ENCODE results near the gene PRKN.

The PRKN gene

DNA sequence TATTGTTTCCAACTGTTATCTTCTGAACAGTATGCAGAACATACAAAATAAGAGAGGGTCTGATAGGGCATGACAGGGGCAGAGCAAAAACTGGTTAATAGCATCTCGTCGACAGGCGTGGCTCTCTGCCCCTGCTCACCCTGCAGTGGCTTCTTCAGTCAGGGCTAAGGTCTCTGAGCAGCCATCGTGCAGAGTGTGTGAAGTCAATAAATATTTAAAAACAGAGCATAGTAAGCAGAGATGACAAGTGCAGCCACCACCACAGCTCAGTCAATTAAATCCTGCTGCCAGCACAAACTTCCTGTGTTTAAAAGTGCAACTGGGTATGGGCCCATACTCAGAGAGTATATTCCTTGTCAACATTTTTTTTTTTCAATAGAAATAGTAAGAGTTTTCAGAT is 1080.3 kb downstream of the PRKN start:
- no peaks in the 10 kb centered on the region; the same call in 1 of the 2 replicates for H3F3A ChIP-seq (ENCODE audit: insufficient read depth, low read length)
- no peaks in the 10 kb centered on the region for H3K9me3 ChIP-seq (replicated peaks; ENCODE audit: insufficient read depth, low read length)
- no peak overlapping the region for H3K9ac ChIP-seq (ENCODE audit: low read length)
- no peak overlapping the region for H3K4me3 ChIP-seq (ENCODE audit: low read length)
- H3K4me1 ChIP-seq (ENCODE audit: low read length): peaks cover 3% of the 10 kb centered on the region
- H2AFZ ChIP-seq (ENCODE audit: low read length): no peak overlapping the region
- TF ChIP-seq EZH2 (optimal IDR thresholded peaks at IDR 0.05; ENCODE audit: low read depth, low read length) (no peak), CTCF (IDR thresholded peaks at IDR 0.05; ENCODE audit: low read length) (no peak), EZH2phosphoT487 (IDR thresholded peaks at IDR 0.05; ENCODE audit: low read length) (no peak)
- DNase-seq: no peak
- H4K20me1 ChIP-seq (ENCODE audit: insufficient read depth, low read length): no peaks in the 10 kb centered on the region
- no peak overlapping the region for H3K27ac ChIP-seq (ENCODE audit: low read length)
- no peaks in the 10 kb centered on the region for H3K79me2 ChIP-seq (ENCODE audit: low read length)
- no peaks in the 10 kb centered on the region for H3K36me3 ChIP-seq (replicated peaks; ENCODE audit: insufficient read depth, low read length)
- H3K9me2 ChIP-seq (replicated peaks; ENCODE audit: insufficient read depth, low read length): no peaks in the 10 kb centered on the region
- H3K4me2 ChIP-seq (ENCODE audit: low read depth, low read length): no peak overlapping the region
- H3K27me3 ChIP-seq (replicated peaks; ENCODE audit: insufficient read depth, low read length): no peaks in the 10 kb centered on the region

GRCh38 chr6:161644521-161644920 is 1083.0 kb downstream of the PRKN start:
- no peak overlapping the region for H3K9ac ChIP-seq (ENCODE audit: low read length)
- peaks cover 5% of the 10 kb centered on the region for H3K4me1 ChIP-seq (ENCODE audit: low read length)
- H3K4me3 ChIP-seq (ENCODE audit: low read length): no peak overlapping the region
- no peak overlapping the region for H3K27ac ChIP-seq (ENCODE audit: low read length)
- no peaks in the 10 kb centered on the region for H4K20me1 ChIP-seq (ENCODE audit: insufficient read depth, low read length)
- H2AFZ ChIP-seq (ENCODE audit: low read length): no peak overlapping the region
- no peaks in the 10 kb centered on the region for H3K9me3 ChIP-seq (replicated peaks; ENCODE audit: insufficient read depth, low read length)
- H3K4me2 ChIP-seq (ENCODE audit: low read depth, low read length): no peak overlapping the region
- H3K9me2 ChIP-seq (replicated peaks; ENCODE audit: insufficient read depth, low read length): no peaks in the 10 kb centered on the region
- no peaks in the 10 kb centered on the region; the same call in 1 of the 2 replicates for H3F3A ChIP-seq (ENCODE audit: insufficient read depth, low read length)
- no peaks in the 10 kb centered on the region for H3K79me2 ChIP-seq (ENCODE audit: low read length)
- no peaks in the 10 kb centered on the region for H3K27me3 ChIP-seq (replicated peaks; ENCODE audit: insufficient read depth, low read length)
- H3K36me3 ChIP-seq (replicated peaks; ENCODE audit: insufficient read depth, low read length): no peaks in the 10 kb centered on the region
- no peak for DNase-seq
- TF ChIP-seq EZH2 (optimal IDR thresholded peaks at IDR 0.05; ENCODE audit: low read depth, low read length) (no peak), EZH2phosphoT487 (IDR thresholded peaks at IDR 0.05; ENCODE audit: low read length) (no peak), CTCF (IDR thresholded peaks at IDR 0.05; ENCODE audit: low read length) (no peak)

DNA sequence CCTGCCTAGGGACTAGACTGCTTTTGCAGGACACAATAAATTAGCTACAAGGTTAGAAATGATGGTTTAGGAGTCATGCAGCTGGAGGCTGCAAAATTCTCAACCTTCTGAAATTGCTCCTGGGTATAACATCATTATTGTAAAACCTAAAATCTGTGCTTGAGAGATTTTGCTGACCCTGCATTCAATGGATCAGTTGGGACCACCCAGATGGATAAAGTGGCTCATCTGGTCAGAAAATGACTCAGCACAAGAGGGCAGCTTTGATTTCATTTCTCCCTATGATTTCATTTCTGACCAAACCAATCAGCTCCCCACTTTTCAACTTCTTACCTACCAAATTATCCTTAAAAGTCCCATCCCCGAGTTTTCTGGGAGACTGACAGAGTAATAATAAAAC is 1086.4 kb downstream of the PRKN start:
- no peaks in the 10 kb centered on the region for H3K9me3 ChIP-seq (replicated peaks; ENCODE audit: insufficient read depth, low read length)
- no peaks in the 10 kb centered on the region for H4K20me1 ChIP-seq (ENCODE audit: insufficient read depth, low read length)
- no peak for TF ChIP-seq CTCF (IDR thresholded peaks at IDR 0.05; ENCODE audit: low read length)
- no peak for TF ChIP-seq EZH2phosphoT487 (IDR thresholded peaks at IDR 0.05; ENCODE audit: low read length)
- TF ChIP-seq EZH2 (optimal IDR thresholded peaks at IDR 0.05; ENCODE audit: low read depth, low read length): no peak
- no peak overlapping the region for H2AFZ ChIP-seq (ENCODE audit: low read length)
- no peaks in the 10 kb centered on the region for H3K36me3 ChIP-seq (replicated peaks; ENCODE audit: insufficient read depth, low read length)
- no peaks in the 10 kb centered on the region for H3K79me2 ChIP-seq (ENCODE audit: low read length)
- H3K4me3 ChIP-seq (ENCODE audit: low read length): no peak overlapping the region
- H3K9ac ChIP-seq (ENCODE audit: low read length): no peak overlapping the region
- no peak for DNase-seq
- no peak overlapping the region for H3K27ac ChIP-seq (ENCODE audit: low read length)
- peaks cover 5% of the 10 kb centered on the region for H3K4me1 ChIP-seq (ENCODE audit: low read length)
- no peaks in the 10 kb centered on the region; the same call in 1 of the 2 replicates for H3F3A ChIP-seq (ENCODE audit: insufficient read depth, low read length)
- no peaks in the 10 kb centered on the region for H3K9me2 ChIP-seq (replicated peaks; ENCODE audit: insufficient read depth, low read length)
- no peaks in the 10 kb centered on the region for H3K27me3 ChIP-seq (replicated peaks; ENCODE audit: insufficient read depth, low read length)
- H3K4me2 ChIP-seq (ENCODE audit: low read depth, low read length): no peak overlapping the region
